H1 (cell line): Measurements from ENCODE around the gene RPS6KA2. TPM values are rescaled to one million over a fixed set of nuclear protein-coding genes. Genes with fewer than 3 reads are reported as not detected.

Experiments used
- ATF3 ChIP-seq: IDR thresholded peaks from 2 replicates; pipeline ENCODE4 v1.6.1; 2011; ENCODE audit warnings: low read depth, mild to moderate bottlenecking, low read length; ENCODE audit not compliant: insufficient read depth
- BCL11A ChIP-seq, 2 experiments: IDR thresholded peaks; one replicate each; pipeline ENCODE4 v1.6.1; 2011; ENCODE audit warnings: low read depth in 2 of 2, low read length in 2 of 2, mild to moderate bottlenecking in 2 of 2
- CBX8 ChIP-seq: fragments of 300-800, 300-1000 bp; sonication (generic); IDR thresholded peaks from 2 replicates; pipeline ENCODE4 v1.7.1; 2016; ENCODE audit warnings: low read depth, low read length, borderline replicate concordance
- CREB1 ChIP-seq: IDR thresholded peaks from 2 replicates; pipeline ENCODE4 v1.6.1; 2012; ENCODE audit warnings: inconsistent platforms
- CTBP2 ChIP-seq: IDR thresholded peaks from 2 replicates; pipeline ENCODE4 v1.7.0; 2011; ENCODE audit warnings: borderline replicate concordance, mild to moderate bottlenecking, moderate library complexity, mixed read lengths, low read length; ENCODE audit not compliant: insufficient read depth, insufficient read length
- FOSL1 ChIP-seq: IDR thresholded peaks from 2 replicates; pipeline ENCODE4 v1.6.1; 2011; ENCODE audit warnings: mild to moderate bottlenecking, low read depth, low read length, moderate library complexity; ENCODE audit not compliant: insufficient read depth
- GABPA ChIP-seq: IDR thresholded peaks from 2 replicates; pipeline ENCODE4 v1.6.1; 2011; ENCODE audit warnings: mild to moderate bottlenecking, low read length, moderate library complexity, borderline replicate concordance; ENCODE audit not compliant: insufficient read depth
- HDAC6 ChIP-seq: IDR thresholded peaks from one replicate; pipeline ENCODE4 v1.7.1; 2012; ENCODE audit warnings: low read depth, mild to moderate bottlenecking, inconsistent platforms, low read length, moderate library complexity
- KDM1A ChIP-seq: fragments of 200-600, 300-600 bp; sonication (generic); IDR thresholded peaks from 2 replicates; pipeline ENCODE4 v1.7.1; 2016; ENCODE audit warnings: mild to moderate bottlenecking, low read length, borderline replicate concordance
- KDM4A ChIP-seq: IDR thresholded peaks from one replicate; pipeline ENCODE4 v1.7.1; 2012; ENCODE audit warnings: low read depth, mild to moderate bottlenecking, moderate library complexity, low read length, inconsistent platforms; ENCODE audit not compliant: severe bottlenecking
- MAFK ChIP-seq: IDR thresholded peaks from 2 replicates; pipeline ENCODE4 v1.6.1; 2012; ENCODE audit warnings: low read depth, mild to moderate bottlenecking, improper control_type of control experiment, low read length
- POLR2AphosphoS5 ChIP-seq: IDR thresholded peaks from 2 replicates; pipeline ENCODE4 v1.6.1; 2011; ENCODE audit warnings: low read depth, low read length
- POU5F1 ChIP-seq: IDR thresholded peaks from 2 replicates; pipeline ENCODE4 v1.6.1; 2011; ENCODE audit warnings: low read depth, mild to moderate bottlenecking, low read length, moderate library complexity
- RFX5 ChIP-seq: IDR thresholded peaks from 2 replicates; pipeline ENCODE4 v1.6.1; 2011; ENCODE audit warnings: low read depth, low read length, improper control_type of control experiment, borderline replicate concordance
- SAP30 ChIP-seq: fragments of 300-600 bp; sonication (generic); IDR thresholded peaks from 2 replicates; pipeline ENCODE4 v1.7.1; 2012; ENCODE audit warnings: low read length, moderate library complexity, mild to moderate bottlenecking, inconsistent platforms; ENCODE audit not compliant: insufficient read depth, insufficient replicate concordance
- SIN3A ChIP-seq, 2 experiments: IDR thresholded peaks in 1 of 2; conservative IDR thresholded peaks in 1 of 2; 2 replicates each; pipeline ENCODE4 v1.6.1; 2011 to 2012; ENCODE audit warnings: low read length in 2 of 2, improper control_type of control experiment in 1 of 2, low read depth in 1 of 2, mild to moderate bottlenecking in 1 of 2
- SIX5 ChIP-seq: IDR thresholded peaks from 2 replicates; pipeline ENCODE4 v1.6.1; 2011; ENCODE audit warnings: mild to moderate bottlenecking, low read depth, low read length
- SP1 ChIP-seq: IDR thresholded peaks from 2 replicates; pipeline ENCODE4 v1.6.1; 2011; ENCODE audit warnings: low read depth, low read length
- polyA plus RNA-seq, 7 experiments: library from polyadenylated mRNA; depleted of rRNA in 3 of 7; stranded (reverse) in 5 of 7; unstranded in 2 of 7; fragments of >200 nt in 5 of 7; fragments of 200-250 nt in 2 of 7; gene quantifications; 1 replicate in 5 of 7; 2 replicates in 1 of 7; 4 replicates in 1 of 7; pipeline versions ENCODE4 v1.2.1 to v1.2.3, GENCODE V29; 2011 to 2013; ENCODE audit warnings: missing spikeins in 2 of 7, mixed read lengths in 2 of 7
- total RNA-seq: library from RNA; stranded (reverse); fragmentation: NEBNext Ultra II Directional; extraction: Animal tissue kit (Norgen Biotek cat#: 25700); gene quantifications from 2 replicates; pipeline ENCODE4 v1.2.1, GENCODE V29; 2021

The RPS6KA2 gene
- total and polyA plus RNA-seq, 2 of the 8 experiments (the other 6 are each of a cell fraction or from before 2014, with no cell fraction given), result 8.8 to 25.7 TPM

- TF ChIP-seq HDAC6, result no peak
- TF ChIP-seq SIN3A (conservative IDR thresholded peaks at IDR 0.05 in 1 of 2, IDR thresholded peaks at IDR 0.05 in 1 of 2; ENCODE audit: low read depth in 1 of 2, low read length in 2 of 2), result no peak
- no peak for TF ChIP-seq POLR2AphosphoS5
- TF ChIP-seq POU5F1, result no peak
- peak; percentile 70; the same call in 1 of the 2 replicates for TF ChIP-seq ATF3
- TF ChIP-seq MAFK, result no peak
- peak; percentile 81 for TF ChIP-seq SIX5
- no peak for TF ChIP-seq FOSL1
- TF ChIP-seq CREB1, result 0 out of 2 replicates have a peak, but pooled peaks have one; percentile 33
- TF ChIP-seq CTBP2, result no peak
- TF ChIP-seq SP1, result peak; percentile 88
- TF ChIP-seq SAP30, result no peak
- no peak for TF ChIP-seq KDM4A
- TF ChIP-seq GABPA, result no peak
- TF ChIP-seq KDM1A, result no peak
- no peak for TF ChIP-seq RFX5
- no peak for TF ChIP-seq CBX8
- TF ChIP-seq BCL11A (IDR thresholded peaks at IDR 0.05; ENCODE audit: low read depth in 2 of 2, low read length in 2 of 2), result no peak
Observed at GRCh38 chr6:166586424-166587156, 40.5 kb downstream of the RPS6KA2 start, which contains the start of gene RAMACL (continued).
